NCI-H526 (cell line): ENCODE measurements around the gene LXN.
A peak's percentile ranks its signal among the peaks of the same experiment; 100 is the strongest.
"Not testable (repeated sequence)": the region's sequence is repeated elsewhere in the genome, so short reads cannot be mapped to it uniquely, and the experiment has no call there.

Experiments
- DNase-seq, 2 experiments: peaks; one replicate each; lab custom pipeline; 2025; lab: John Stamatoyannopoulos, UW

LXN gene, protein sequence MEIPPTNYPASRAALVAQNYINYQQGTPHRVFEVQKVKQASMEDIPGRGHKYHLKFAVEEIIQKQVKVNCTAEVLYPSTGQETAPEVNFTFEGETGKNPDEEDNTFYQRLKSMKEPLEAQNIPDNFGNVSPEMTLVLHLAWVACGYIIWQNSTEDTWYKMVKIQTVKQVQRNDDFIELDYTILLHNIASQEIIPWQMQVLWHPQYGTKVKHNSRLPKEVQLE

DNA sequence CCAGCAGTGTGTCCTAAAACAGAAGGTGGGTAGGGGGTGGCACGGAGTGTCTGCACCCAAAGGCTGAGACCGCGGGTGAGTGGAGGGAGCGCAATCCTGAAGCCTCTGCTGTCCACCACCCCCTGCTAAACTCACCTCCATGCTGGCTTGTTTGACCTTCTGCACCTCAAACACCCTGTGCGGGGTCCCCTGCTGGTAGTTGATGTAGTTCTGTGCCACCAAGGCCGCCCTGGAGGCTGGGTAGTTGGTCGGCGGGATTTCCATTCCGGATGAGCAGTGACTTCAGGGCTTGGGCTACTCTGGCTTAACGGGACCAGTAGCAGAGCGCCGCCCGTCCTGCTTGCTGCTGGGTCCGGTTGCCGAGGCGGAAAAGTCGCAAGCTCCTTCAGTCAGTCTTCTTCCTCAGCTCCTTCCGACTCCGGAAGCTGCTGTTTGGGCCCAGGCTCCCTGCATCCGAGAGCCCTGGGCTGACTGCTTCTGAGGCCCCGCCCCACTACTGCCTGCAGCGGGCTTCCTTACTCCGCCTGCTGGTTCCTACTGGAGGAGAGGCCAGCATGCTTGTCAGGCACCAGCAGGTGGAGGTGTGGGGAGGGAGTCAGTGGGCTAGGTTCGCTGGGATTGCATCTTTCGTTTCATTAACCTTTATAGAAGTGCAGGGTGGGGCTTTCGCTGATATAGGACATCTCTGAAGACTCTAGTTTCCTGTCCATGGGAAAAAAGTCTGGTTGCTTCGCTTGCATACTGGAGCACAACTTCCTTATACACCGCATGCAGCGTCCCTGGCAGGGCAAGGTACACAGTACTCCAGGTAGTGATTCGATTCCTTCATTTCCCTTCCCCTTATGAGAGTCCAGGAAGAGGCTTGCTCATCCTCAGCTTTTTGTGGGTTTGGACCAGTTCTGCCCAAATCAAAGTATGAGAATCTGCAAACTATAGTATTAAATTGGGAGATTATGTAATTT, at the start of gene LXN:
LXN (minus strand) TSS at position 434 of the 962 bp plus-strand sequence; CDS start at position 264, 170 bp downstream.
- no peak for DNase-seq

DNA sequence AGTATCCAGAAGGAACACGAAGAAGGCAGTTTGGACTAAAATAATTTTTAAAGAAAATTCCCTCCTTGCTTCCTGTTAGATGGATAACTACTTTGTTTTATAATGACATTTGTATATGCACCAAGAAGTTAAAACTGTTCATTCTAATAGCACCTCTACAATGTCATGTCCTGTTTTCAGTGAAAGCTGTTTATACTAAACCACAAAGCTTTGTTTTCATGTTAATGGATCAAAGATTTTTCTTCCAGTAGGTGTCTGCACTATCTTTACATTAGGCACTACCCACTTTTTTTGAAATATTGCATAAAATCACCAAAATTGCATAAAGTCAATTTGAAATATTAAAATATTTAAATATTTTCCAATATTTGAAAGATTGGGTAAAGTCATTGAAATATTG, 49.7 kb upstream of the LXN start:
- DNase-seq = no peak

DNA sequence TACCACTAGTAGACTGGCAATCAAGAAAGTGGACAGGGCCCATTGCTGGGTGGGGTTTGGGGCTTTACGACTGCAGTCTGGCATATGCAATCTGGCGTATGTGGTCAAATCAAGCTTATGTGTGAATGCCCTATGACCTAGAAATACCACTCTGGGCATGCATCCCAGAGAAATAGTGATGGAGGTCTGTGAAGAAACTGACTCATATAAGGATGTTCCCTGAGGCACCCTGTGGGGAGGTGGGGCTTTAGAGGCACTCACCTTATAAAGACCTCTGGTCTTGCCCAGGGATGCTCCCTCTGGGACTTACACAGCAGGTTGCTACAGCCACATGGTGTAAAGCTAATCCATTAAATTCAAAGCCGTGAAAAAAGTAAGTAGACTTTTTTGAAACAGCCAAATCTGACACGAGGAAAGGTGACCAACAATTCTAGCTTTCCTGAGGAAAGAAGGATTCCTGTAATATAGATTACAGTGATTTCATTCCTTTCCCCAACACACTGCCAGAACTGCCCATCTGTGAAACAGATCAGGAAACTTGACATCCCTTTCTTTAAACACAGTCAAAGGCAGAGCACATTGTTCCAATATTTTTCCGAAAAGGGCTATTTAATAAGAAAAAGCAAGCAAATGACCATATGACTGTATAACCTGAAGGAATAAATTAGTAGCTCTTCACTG, 46.2 kb upstream of the LXN start:
- DNase-seq = no peak

DNA sequence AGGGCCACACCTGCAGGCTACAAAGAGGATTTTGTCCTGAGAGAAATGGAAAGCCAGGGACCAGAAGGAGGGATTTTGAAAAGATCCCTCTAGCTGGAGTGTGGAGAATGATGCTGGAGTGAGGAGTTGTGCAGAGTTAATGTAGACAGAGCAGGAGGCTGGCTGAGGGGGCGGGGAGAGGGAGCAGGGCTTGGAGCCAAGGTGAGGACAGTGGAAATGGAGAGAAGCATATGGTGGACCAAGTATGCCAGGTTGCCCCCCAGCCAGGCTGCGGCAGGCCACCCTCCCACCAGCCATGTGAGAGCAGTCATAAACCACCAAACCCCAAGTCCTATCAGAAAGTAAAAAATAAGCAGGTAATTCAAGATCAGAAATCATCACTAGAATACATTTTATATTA, 45.1 kb upstream of the LXN start:
- DNase-seq = no peak

DNA sequence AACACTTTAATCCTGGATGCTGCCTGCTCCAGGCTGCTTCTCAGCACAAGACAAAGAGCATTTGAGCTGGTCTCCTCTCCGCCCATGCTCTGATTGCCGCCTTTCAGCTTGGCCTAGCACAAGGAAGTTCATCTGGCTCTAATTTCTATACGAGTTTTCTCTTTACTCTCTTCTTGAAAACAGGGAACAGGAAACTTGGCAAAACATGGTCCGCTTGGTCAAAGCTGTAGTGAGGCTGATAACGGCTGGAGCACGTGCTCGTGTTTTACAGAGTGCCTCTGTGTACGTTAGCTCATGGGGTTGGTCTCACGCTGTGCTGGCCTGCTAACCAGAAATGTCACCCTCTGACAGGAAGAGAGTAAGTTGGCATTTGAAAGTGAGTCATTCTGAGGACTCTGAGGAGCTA, 40.6 kb upstream of the LXN start:
- no peak for DNase-seq

DNA sequence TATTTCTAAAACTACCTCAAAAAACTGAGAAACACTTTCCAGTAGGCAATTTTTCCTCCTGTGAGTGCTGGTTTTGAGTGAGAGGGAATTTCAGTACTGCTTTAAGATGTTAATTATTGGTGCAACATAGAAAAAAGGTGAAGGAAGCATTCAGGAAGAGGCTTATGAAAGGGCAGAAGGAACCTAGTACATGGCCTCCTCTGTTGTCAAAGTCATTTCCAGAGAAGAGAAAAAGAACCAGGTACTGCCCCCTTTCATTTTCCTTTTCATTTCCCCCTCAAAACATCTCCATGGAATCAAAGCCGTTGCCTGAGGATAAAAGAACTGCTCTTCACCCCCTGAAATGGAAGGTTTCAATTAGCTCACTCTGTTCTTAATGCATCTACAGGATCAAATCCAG, 40.0 kb upstream of the LXN start:
- DNase-seq = no peak

DNA sequence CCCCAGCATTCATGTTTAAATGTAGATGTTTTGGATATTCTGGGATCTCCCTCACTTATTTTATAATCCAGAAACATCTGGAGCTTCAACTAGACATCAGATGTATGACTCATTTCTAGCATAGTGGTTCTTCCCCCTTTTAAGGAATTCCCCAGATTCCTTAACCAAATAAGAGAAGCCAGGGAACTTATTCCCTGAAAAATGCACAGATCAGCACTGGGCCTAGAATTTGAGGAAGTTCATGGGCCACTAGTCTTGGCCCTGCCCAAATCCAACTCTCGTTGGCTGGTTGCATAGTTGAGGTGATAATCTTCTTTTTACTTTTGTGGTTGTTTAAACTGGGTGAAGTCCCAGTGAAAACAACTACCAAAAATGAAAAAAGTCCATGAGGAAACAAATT, 39.4 kb upstream of the LXN start:
- DNase-seq = no peak

DNA sequence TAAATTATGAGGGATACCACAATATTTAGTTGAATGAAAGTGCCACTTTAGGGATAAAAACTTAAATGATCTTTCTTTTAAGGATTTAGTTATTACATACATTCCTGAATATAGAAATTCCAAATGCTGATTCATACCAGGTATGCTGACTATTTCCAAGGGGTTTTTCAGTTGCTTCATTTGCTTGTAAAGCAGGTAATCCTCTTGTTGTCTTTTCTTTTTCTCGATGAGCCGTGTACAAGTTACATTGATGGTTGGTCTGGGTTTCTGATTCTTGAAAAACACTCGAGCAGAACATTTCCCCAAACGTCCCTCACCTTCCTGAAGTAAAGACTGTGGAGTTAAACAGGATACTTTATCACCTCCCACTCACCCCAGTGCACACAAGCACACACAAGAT, 38.2 kb upstream of the LXN start:
- DNase-seq = no peak

DNA sequence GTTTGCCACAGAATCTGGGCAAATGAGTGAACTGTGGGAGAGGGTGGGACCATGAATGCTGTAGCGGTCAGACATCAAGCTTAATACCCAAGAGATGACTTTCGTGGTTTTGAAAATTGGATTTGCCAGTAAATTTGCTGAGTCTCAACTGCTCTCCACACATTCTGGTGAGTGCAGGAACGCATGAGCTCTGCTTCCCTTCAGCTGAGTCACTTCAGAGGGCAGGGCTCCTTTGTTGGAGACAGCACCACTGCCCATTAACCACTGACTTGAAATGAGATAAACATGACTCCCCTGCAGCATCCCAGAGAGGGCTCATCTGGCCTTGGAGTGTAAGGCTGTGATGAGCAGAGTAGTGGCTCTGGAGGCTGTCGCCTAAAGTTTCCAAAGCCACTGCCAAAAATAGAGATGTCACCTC, 37.2 kb upstream of the LXN start:
- no peak for DNase-seq

DNA sequence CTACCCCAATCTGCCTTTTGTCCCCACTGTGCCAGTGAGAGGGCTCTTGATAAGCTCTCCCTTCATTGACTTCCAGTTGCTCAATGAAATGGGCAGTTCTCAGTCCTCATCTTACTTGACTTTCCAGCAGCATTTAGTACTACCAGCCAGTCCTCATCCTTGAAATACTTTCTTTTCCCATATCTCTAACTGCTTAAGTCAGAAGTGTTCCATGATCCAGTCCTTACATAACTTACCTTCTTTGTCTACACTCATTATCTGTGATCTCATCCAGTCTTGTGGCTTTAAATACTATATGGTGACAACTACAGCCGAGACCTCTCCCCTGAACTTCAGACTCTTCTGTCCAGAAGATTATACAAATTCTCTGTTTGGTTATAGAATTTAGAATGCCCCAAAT, 31.1 kb upstream of the LXN start:
- no peak for DNase-seq

DNA sequence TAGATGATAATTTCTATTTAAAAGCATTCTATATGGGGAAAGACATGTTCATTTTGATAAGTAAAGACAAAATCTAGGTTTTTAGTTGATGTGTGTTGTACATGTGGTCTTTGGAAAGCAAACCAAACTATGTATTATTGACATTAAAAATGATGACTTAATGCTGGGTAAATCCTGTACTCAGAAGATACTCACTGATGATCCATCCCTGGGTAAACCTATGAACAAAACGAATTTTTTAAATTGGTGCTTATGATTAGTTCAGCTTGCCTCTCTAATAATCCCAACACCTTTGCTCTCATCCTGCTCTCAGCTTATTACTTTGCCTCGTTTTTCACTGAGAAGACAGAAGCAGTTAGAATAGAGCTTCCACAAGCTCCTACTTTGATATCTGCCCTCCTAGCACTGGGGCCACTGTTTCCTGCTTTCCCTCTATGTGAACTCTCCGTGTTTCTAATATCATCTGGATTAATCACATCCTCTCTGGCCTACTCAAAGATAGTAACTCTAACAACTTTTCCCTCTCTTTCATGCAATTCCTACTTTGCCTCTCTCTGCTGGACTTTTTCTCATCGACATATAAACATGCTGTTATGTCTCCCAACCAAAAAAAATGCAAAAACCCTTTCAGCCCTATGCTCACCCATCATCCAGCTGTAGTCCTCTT, 30.5 kb upstream of the LXN start:
- no peak for DNase-seq

DNA sequence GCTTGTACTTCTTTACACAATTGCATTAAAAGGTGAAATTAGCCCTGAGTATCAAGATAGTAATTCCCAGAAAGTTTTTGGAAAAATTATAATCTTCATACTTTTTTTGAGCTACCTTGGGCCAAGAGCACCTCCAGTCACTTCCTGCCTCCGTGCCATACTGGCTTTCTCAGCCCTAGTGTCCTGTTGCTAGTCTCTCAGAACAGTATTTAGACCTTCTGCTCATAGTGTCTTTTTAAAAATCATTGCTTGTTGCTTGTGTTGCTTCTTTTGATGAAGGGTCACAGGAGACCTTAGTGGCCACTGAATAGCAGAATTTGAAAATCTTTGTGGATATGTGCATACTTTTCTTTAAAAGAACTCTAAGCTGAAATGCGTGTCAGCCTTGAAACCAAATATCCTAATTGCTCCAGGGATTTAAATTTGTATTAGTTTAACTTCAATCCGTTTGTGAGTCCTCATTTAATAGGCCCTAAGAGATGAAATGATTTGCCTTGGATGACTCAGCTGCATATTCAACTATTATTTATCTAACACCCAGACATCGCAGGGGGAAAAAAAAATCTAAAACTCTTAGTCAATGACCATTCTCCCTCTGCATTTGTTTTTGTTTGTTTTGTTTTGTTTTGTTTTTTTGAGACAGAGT, 29.1 kb upstream of the LXN start:
- no peak for DNase-seq

DNA sequence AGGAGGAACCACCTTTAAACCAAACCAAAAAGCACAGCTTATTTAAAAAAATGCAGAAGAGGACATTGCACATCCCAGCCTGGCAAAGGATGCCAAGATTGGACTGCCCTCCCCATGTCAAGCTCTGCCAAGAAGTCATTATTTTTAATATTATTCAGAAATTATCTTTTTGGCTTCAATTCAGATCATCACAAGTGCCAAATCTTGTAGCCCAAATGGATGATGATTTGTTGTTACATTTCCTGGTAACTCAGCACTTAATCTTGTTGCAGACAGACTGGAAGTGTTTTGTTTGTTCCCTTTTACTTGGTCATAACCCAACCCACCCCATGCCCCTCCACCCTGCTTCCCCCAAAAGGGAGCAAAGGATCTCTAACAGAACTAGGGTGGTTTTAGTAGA, 28.1 kb upstream of the LXN start:
- no peak for DNase-seq

DNA sequence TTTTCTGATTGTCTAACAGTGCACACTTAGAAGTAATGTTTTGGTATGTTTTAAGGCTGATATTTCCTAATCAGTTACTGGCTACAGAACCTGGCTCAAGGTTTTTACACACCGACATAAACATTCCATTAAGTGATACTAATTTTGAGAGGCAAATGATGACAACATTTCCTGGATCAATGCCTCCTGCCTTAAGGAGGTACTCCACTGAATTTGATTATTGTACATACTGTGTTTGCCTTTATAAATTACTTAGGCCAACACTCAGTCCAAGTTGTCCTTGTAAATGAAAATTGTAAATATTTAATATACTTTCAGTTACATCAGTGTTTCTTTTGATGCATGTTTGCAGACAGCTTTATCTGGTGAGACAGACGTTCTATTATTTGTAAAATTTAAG, 24.2 kb upstream of the LXN start:
- DNase-seq = no peak

DNA sequence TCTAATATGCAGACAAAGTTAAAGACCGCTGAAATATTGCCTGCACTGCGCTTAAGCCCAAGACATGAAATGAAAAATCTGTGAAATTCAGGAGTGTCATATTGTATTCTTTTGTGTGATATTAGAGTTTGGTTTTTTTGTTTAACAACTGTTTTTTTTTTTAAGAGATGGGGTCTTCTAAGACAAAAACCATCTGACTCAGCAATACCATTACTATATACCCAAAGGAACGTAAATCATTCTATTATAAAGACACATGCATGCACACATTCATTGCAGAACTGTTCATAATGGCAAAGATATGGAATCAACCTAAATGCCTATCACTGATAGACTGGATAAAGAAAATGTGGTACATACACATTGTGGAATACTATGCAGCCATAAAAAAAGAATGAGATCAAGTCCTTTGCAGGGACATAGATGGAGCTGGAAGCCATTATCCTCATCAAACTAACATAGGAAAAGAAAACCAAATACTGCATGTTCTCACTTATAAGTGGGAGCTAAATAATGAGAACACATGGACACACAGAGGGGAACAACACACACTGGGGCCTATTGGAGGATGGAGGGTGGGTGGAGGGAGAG, 21.5 kb upstream of the LXN start:
- DNase-seq = not testable (repeated sequence)

DNA sequence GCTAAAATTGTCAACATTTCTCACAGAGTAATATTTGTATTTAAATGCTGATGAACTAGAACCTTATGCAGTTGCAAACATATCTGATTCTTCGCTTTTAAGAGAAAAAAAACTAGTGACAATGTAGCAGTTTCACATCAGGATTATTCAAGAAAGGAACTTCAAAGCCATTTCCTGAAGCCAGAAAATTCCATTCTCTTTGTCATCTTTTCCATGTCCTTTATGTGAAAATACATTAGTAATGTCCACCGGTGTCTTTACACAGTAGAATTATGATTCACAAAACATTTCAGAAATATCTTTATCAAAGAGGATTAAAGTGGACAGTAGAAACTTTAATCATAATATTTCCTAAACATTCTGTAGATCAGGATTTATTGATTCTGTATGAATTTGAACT, 12.7 kb upstream of the LXN start:
- no peak for DNase-seq

DNA sequence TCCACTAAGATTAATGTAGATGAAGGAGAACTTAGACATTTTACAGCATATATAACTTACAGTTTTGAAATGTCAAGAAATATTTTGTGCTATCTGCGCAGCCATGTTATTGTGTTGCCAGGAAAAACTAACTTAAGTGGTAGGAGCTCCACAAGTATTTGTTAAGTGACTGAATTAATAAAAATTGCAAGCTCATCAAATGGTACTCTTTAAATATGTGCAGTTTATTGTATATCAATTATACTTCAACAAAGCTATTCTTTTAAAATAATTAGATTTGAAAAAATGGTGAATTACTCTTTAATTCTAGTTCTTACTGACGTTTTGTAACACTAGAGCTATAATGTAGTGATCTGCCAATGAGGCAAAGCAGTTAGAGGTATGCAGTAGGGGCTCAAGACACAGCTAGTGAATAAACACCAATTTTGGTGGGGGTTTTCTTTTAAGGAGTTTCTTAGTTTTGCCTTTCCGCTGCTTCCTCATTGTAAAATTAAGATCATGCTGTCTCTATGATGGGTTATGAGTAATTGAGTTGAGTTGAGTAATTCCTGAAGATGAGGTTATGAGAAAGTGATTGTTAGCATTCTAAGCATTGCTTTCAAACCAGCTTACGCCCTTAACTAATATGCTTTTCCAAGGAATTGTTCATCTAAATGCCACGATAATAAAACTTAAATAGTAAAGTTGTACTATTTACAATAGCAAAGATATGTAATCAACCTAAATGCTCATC, 10.9 kb upstream of the LXN start:
- no peak for DNase-seq

DNA sequence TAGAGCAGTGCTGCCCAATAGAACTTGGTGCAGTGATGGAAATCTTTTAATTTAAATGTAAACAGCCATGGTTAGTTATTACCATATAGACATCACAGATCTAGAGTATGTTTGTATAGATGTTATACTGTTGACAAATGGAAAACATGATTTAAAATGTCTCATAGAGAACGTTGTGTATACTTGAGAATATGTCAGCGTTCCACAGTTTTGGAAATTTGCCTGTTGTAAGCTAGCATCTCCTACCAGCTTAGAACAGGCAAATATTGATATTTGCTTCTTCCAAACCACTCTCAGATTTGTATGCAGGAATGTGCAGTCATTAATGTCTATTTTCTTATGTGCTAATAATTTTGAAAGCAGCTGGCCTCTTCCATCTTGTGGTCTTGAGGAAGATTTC, 8.4 kb upstream of the LXN start:
- DNase-seq = peak in 1 of 2 experiments; percentile 19

DNA sequence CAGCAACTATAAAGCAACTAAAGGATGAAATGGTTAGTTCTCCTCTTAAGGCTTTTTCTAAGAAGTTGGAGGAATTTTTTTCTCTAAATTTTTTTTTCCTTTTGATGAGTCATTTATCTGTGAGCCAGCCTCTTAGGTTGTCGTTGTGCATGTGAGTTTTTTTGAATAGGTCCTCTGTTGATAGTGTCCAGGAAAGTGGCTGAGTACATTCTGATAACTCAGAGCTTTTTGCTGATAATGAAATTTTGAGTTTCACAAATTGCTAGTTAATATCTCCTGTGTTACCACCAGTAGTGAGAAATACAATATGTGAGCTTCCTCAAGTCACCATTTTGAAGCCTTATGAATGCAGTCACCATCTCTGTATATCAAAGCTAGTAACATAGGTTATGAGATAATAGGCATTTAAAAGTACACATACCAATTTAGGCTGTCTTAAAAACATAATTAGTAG, 7.1 kb upstream of the LXN start:
- DNase-seq = no peak

DNA sequence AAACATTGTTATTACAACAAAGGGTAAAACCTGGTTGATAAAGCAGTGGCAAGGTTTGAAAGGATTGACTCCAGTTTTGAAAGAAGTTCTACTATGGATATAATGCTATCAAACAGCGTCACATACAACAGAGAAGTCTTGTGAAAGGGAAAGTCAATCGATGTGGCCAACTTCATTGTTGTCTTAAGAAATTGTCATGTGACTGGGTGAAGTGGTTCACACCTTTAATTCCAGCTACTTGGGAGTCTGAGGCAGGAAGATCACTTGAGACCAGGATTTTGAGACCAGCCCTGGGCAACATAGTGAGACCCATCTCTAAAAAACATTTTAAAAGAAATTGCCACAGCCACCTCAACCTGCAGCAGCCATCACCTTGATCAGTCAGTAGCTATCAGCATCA, 6.2 kb upstream of the LXN start:
- DNase-seq = no peak

DNA sequence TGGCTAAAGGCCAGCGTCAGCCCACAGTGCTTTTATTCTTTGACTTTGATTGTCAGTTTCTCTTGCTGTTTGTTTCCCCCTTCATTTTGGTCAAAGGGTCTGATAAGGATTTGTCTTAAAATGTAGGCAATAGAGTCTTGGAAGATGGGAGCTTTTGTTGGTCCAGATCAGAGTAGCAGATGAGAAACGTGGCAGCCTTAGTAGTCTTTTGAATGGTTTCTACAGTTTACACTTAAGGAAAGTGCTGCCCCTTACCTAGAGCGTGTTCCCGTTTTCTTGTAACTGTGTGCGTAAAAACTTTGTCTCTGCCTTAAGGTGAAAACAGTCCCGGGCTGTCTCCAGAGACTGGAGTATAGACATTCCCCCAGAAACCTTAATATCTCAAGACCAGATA, 630 bp downstream of the LXN start:
- no peak for DNase-seq
